HG03558 (cell line): ENCODE measurements around the gene SIRT3.

Experiments
- ATAC-seq: cut with Tn5 transposase; IDR thresholded peaks from one replicate; pipeline ENCODE4 v1.9.1; 2021; ENCODE audit warnings: moderate number of reproducible peaks; ENCODE audit not compliant: unreplicated experiment; ENCODE audit errors: extremely low read depth

Gene SIRT3

GRCh38 chr11:218815-219593, 17.1 kb downstream of the SIRT3 start:
- no peak for ATAC-seq

- ATAC-seq = no peak
Observed at GRCh38 chr11:217704-218103, 18.4 kb downstream of the SIRT3 start.

GRCh38 chr11:216081-216974, 19.8 kb downstream of the SIRT3 start:
- ATAC-seq = no peak

GRCh38 chr11:215581-216037, 20.5 kb downstream of the SIRT3 start:
- no peak for ATAC-seq

GRCh38 chr11:214083-214482, 22.1 kb downstream of the SIRT3 start:
- no peak for ATAC-seq

- no peak for ATAC-seq
Observed at GRCh38 chr11:213111-213510, 23.0 kb downstream of the SIRT3 start.

GRCh38 chr11:212150-213100, 23.7 kb downstream of the SIRT3 start:
- no peak for ATAC-seq

GRCh38 chr11:211741-212140, 24.4 kb downstream of the SIRT3 start:
- ATAC-seq = no peak

GRCh38 chr11:211295-211694, 24.8 kb downstream of the SIRT3 start:
- no peak for ATAC-seq

- no peak for ATAC-seq
Observed at GRCh38 chr11:210803-211180, 25.4 kb downstream of the SIRT3 start.

GRCh38 chr11:210122-210802, 25.9 kb downstream of the SIRT3 start:
- ATAC-seq = no peak

- no peak for ATAC-seq
Observed at GRCh38 chr11:209275-210121, 26.6 kb downstream of the SIRT3 start.

GRCh38 chr11:208917-209260, 27.3 kb downstream of the SIRT3 start:
- ATAC-seq = no peak

GRCh38 chr11:208181-208916, 27.8 kb downstream of the SIRT3 start:
- ATAC-seq = no peak

GRCh38 chr11:207863-208180, 28.3 kb downstream of the SIRT3 start:
- no peak for ATAC-seq

GRCh38 chr11:207208-207862, 28.8 kb downstream of the SIRT3 start, which contains the start of the genes BET1L and RIC8A:
Gene BET1L, minus strand, starts transcription at chr11:207399. Its CDS starts 78 bp downstream, at chr11:207321.
Gene RIC8A, plus strand, starts transcription at chr11:207708. Its CDS starts 1,147 bp downstream, at chr11:208855.
- peak; percentile 47 for ATAC-seq

- ATAC-seq = no peak
Observed at GRCh38 chr11:206526-207207, 29.5 kb downstream of the SIRT3 start.
